Adipocyte (in vitro differentiated cells): ENCODE measurements around the gene SLC9C2.
A peak's percentile ranks its signal among the peaks of the same experiment; 100 is the strongest.
"Not testable (repeated sequence)": the region's sequence is repeated elsewhere in the genome, so short reads cannot be mapped to it uniquely, and the experiment has no call there.

ENCODE experiments used
- DNase-seq: peaks from one replicate; pipeline ENCODE4 v3.0.0-alpha.2; 2015; ENCODE audit warnings: low read depth
- H3K27me3 ChIP-seq: replicated peaks from 2 replicates; pipeline ENCODE4 v1.7.0; 2013; ENCODE audit warnings: mild to moderate bottlenecking, low read length, moderate library complexity; ENCODE audit not compliant: control insufficient read depth, insufficient read depth
- H3K36me3 ChIP-seq: 2 replicates; pipeline ENCODE4 v1.7.0; 2013; ENCODE audit warnings: low read length, mild to moderate bottlenecking, moderate library complexity; ENCODE audit not compliant: control insufficient read depth, insufficient read depth, severe bottlenecking
- H3K4me1 ChIP-seq: 2 replicates; pipeline ENCODE4 v1.7.0; 2013; ENCODE audit warnings: mild to moderate bottlenecking, low read length, moderate library complexity; ENCODE audit not compliant: control insufficient read depth, insufficient read depth
- H3K4me3 ChIP-seq: 2 replicates; pipeline ENCODE4 v1.7.0; 2013; ENCODE audit warnings: mild to moderate bottlenecking, low read length, moderate library complexity
- H3K9ac ChIP-seq: 2 replicates; pipeline ENCODE4 v1.7.0; 2013; ENCODE audit warnings: mild to moderate bottlenecking, low read length, moderate library complexity
- H3K9me3 ChIP-seq: 2 replicates; pipeline ENCODE4 v1.7.0; 2013; ENCODE audit warnings: mild to moderate bottlenecking, low read length, moderate library complexity; ENCODE audit not compliant: control insufficient read depth

SLC9C2 gene

DNA sequence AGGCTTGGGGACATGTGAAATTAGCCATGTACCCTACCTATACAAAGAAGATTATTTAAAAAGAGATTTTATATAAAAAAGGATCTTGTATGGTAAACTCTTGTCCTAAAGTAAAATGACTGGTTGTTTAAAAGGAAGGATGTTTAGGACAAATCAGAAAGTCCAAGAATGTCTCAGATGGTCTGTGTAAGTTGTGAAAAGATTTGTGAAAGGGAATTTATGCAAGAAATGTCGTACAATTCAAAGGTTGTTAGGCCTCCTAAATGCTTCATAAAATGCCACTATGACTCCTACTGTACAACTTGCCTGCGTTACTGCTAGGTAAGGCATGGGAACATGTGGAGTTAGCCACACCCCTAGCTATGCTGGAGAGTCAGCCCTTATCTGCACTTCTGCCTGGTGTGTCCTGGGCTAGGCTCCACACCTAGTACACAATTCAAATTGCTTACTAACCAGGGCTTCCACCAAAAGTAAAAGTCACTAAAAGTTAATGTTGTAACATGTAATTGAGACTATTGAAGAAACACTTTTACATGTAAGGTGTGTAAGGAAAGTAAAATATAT is 106.0 kb downstream of the SLC9C2 start:
- Histone ChIP-seq H3K9me3 (peaks cover 9% of the 10 kb centered on the region), H3K9ac (no peak overlapping the region), H3K4me3 (no peak overlapping the region), H3K27me3 (no peaks in the 10 kb centered on the region), H3K4me1 (peaks cover 2% of the 10 kb centered on the region), H3K36me3 (no peaks in the 10 kb centered on the region)
- DNase-seq = no peak

DNA sequence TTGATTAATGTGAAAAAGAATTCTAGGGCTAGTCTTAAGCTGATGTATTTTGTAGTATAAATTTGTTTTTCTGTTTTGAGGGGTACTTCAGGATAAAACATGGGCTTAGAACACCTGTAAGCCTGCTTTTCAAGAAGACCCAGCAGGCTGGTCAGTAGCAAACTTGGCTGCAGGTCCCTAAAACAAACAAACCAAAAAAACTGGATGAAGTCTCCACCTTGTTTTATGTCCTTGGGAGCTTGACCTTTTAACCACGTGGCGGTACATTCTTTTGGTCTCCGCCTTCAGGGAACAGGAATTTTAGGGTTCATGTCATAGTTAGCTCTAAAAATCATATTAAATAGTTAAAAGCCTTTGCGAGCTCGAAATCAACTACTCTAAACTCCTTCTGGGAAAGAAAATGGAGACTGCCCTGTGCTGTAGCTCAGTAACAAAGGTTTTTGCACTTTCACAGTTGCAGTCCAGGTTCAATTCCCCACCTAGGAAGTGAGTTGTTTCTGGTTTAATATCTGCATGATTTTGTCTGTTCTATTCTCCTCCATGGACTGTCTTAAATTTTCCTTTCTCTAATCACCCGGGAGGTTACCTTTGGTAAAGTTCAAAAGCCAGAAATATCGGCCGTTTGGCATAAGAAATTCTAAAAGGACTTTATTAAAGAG is 107.1 kb downstream of the SLC9C2 start:
- DNase-seq = no peak
- H3K4me3 ChIP-seq = no peak overlapping the region
- H3K27me3 ChIP-seq = no peaks in the 10 kb centered on the region
- peaks cover 2% of the 10 kb centered on the region for H3K4me1 ChIP-seq
- H3K9me3 ChIP-seq = peaks cover 9% of the 10 kb centered on the region
- H3K36me3 ChIP-seq = no peaks in the 10 kb centered on the region
- H3K9ac ChIP-seq = no peak overlapping the region

DNA sequence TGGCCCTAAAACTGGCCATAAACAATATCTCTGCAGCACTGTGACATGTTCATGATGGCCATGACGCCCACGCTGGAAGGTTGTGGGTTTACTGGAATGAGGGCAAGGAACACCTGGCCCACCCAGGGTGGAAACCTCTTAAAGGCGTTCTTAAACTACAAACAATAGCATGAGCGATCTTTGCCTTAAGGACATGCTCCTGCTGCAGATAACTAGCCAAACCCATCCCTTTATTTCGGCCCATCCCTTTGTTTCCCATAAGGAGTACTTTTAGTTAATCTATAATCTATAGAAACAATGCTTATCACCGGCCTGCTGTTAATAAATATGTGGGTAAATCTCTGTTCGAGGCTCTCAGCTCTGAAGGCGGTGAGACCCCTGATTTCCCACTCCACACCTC is 109.7 kb downstream of the SLC9C2 start:
- peaks cover 23% of the 10 kb centered on the region for H3K36me3 ChIP-seq
- H3K27me3 ChIP-seq, H3K9ac ChIP-seq, DNase-seq, H3K4me1 ChIP-seq, H3K9me3 ChIP-seq, H3K4me3 ChIP-seq: not testable (repeated sequence)

DNA sequence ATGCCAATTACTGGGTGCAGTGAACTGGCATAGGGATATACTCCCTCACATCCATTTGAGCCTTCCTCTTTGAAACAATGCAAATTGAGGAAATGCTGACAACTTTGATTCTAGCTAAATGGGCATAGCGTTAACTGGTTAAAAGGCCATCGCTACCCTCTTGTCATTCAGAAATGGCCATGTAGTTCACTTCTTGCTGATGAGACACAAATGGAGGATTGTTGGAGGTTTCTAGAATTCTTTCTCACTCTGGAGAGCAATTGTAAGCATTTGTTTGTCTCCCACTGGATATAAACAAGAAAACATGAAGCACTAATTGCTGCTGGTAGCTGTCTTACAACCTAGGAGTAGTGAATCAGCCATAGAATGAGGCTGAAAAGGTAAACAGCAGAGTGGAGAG is 111.4 kb downstream of the SLC9C2 start:
- Histone ChIP-seq H3K4me1 (peaks cover 2% of the 10 kb centered on the region), H3K9me3 (peaks cover 5% of the 10 kb centered on the region), H3K27me3 (no peaks in the 10 kb centered on the region), H3K9ac (no peak overlapping the region), H3K36me3 (peaks cover 39% of the 10 kb centered on the region), H3K4me3 (no peak overlapping the region)
- no peak for DNase-seq

DNA sequence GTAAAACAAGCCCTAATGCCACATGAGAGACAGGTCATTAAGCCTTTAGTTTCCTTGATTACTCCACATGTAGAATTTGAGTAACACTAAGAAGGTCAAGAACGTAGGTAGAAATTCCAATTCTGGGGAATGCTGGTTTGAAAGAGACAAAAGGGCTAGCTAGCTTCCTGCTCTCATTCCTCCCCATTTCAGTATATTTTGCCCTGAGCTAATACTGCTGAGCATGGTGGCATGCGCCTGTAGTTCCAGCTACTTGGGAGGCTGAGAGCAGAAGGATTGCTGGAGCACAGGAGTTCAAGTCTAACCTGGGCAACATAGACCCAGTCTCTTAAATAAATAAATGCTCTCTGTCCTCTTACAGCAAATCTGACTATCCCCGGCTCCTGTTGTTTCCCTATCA is 112.9 kb downstream of the SLC9C2 start:
- H3K27me3 ChIP-seq = no peaks in the 10 kb centered on the region
- peaks cover 5% of the 10 kb centered on the region for H3K9me3 ChIP-seq
- H3K36me3 ChIP-seq = peaks cover 55% of the 10 kb centered on the region
- no peak overlapping the region for H3K9ac ChIP-seq
- DNase-seq = no peak
- peaks cover 4% of the 10 kb centered on the region for H3K4me1 ChIP-seq
- no peak overlapping the region for H3K4me3 ChIP-seq

DNA sequence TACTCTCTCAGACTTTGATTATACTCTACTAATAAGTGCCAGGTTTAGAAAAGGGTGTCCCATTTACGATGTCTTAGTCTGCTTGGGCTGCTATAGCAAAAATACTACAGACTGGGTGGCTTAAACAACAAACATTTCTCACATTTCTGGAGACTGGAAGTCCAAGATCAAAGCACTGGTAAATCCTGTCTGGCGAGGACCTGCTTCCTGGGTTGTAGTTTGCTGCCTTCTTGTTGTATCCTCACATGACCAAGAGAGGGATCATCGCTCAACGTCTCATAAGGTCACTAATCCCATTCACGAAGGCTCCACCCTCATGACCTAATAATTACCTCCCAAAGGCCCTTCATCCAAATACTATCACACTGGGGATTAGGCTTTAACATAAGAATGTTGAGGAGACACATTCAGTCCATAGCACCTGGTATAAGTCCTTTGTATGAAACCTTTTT is 113.7 kb downstream of the SLC9C2 start:
- no peak for DNase-seq
- no peaks in the 10 kb centered on the region for H3K27me3 ChIP-seq
- H3K9me3 ChIP-seq = peaks cover 5% of the 10 kb centered on the region
- peaks cover 63% of the 10 kb centered on the region for H3K36me3 ChIP-seq
- no peak overlapping the region for H3K9ac ChIP-seq
- no peak overlapping the region for H3K4me3 ChIP-seq
- peaks cover 4% of the 10 kb centered on the region for H3K4me1 ChIP-seq

DNA sequence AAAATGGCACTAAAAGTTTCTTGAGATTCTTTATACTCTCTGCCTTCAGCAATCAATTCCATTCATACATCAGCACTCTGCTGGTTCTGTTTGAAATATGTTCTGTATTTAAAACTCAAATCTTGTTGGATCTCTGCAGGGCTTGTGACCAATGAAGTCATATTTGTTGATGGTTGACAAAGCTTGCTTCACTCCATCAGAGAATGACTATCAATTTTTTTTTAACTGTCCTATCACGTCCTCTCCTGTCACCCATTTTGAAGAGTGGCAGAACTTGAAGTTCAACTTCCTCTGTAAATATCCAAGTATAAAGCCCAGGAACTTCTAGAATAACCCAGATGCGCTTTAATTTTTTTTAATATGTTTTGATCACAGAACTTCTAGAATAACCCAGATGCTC is 114.9 kb downstream of the SLC9C2 start:
- Histone ChIP-seq H3K9ac (no peak overlapping the region), H3K4me3 (no peak overlapping the region), H3K9me3 (no peaks in the 10 kb centered on the region), H3K36me3 (peaks cover 73% of the 10 kb centered on the region), H3K4me1 (peaks cover 4% of the 10 kb centered on the region), H3K27me3 (no peaks in the 10 kb centered on the region)
- DNase-seq = no peak

DNA sequence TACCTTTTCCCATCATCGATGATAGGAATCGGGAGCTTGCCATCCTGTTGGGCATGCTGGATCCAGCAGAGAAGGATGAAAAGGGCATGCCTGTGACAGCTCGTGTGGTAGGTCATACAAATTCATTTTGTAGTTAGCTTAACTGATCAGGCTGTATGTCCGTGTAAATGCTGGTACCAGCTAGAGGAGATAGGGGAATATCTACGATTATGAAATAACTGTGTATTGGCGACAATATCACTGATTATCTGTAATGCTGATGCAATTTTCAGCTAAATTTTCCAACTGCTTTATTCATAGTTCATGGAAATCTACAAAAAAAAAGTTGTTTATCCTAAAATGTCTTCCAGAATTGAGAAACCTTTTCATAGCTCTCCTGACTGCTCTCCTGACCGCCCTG is 117.5 kb downstream of the SLC9C2 start:
- Histone ChIP-seq H3K27me3 (no peaks in the 10 kb centered on the region), H3K4me1 (peaks cover 21% of the 10 kb centered on the region), H3K4me3 (no peak overlapping the region), H3K9ac (no peak overlapping the region), H3K9me3 (no peaks in the 10 kb centered on the region), H3K36me3 (peaks cover 98% of the 10 kb centered on the region)
- no peak for DNase-seq

DNA sequence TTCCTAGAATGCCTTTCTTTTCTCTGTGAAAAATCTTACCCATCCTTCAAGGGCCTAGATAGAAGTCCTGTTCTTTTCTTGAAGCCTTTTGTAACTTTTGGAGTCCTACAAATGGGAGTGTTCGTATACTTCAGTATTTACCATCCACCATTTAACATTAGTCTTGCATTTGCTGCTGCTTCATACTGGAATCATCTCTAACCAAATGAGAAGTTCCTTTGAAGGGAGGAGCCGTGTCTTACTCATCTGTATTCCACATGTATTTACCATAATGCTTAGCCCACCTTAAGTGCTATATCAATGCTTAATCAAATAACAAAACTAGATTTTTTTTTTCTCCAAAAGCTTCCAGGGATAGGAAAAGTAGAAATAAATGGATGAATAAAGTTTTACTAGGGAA is 118.6 kb downstream of the SLC9C2 start:
- Histone ChIP-seq H3K4me3 (no peak overlapping the region), H3K4me1 (peaks cover 32% of the 10 kb centered on the region), H3K36me3 (peaks cover 98% of the 10 kb centered on the region), H3K9ac (peak overlapping the region; percentile 23), H3K9me3 (no peaks in the 10 kb centered on the region), H3K27me3 (no peaks in the 10 kb centered on the region)
- DNase-seq = no peak

DNA sequence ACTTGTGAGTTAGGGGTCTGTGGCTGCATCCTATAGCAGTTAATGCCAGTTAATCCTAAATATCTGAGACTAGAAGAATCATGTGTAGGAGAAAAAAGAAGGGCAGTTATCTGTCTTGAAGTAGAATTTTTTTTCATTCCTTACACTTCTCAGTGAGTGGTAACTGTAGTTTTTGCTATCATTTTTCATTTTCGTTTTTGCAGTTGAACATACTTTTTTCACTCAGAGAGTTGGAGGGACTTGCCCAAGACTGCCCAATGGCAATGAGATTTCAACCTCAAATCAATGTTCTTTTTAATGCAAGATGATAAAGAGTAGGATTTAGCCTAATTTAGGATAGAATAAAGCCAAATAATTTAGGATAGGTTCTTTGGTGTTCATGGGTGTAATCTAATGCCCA is 120.2 kb downstream of the SLC9C2 start:
- peaks cover 41% of the 10 kb centered on the region for H3K4me1 ChIP-seq
- DNase-seq = no peak
- H3K36me3 ChIP-seq = peaks cover 82% of the 10 kb centered on the region
- no peaks in the 10 kb centered on the region for H3K27me3 ChIP-seq
- H3K4me3 ChIP-seq = no peak overlapping the region
- no peaks in the 10 kb centered on the region for H3K9me3 ChIP-seq
- H3K9ac ChIP-seq = no peak overlapping the region

DNA sequence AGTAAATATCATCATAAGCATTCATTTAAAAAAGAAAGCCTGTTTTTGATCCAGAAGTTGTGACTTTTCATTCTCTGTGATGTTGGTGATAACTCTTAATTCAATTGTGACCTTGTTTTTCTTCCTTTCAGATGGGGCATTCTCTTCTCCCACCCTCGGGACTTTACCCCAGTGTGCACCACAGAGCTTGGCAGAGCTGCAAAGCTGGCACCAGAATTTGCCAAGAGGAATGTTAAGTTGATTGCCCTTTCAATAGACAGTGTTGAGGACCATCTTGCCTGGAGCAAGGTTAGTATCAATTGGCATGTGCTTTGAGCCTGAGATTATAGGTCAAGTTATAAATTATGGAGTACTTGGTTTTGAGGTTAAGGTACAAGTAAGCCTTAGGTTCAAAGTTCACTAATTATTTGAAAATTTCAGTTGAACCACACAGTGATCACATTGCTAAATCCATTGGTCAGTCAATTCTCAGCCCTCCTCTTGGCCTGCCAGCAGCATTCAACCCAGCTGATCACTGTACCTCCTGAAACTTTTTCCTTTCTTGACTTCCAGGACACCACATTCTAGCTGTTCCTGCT is 121.6 kb downstream of the SLC9C2 start:
- Histone ChIP-seq H3K36me3 (peaks cover 68% of the 10 kb centered on the region), H3K9me3 (no peaks in the 10 kb centered on the region), H3K4me1 (peaks cover 42% of the 10 kb centered on the region), H3K4me3 (peak overlapping the region; percentile 97), H3K9ac (peak overlapping the region; percentile 4), H3K27me3 (no peaks in the 10 kb centered on the region)
- no peak for DNase-seq
